DOHH2 (cell line): ENCODE results near the gene TAS2R40.

Experiments
- H3F3A ChIP-seq: fragments of 200-600 bp; sonication (generic), shearing (Covaris generic); 2 replicates; pipeline ENCODE4 v1.6.0; 2016; ENCODE audit warnings: antibody characterized with exemption, mild to moderate bottlenecking; ENCODE audit not compliant: control insufficient read depth, insufficient read depth
- H3K27ac ChIP-seq: fragments of 200-600 bp; sonication (generic); 2 replicates; pipeline ENCODE4 v1.5.1; 2014; ENCODE audit warnings: low read depth, mild to moderate bottlenecking, low read length, moderate library complexity
- H3K27me3 ChIP-seq: fragments of 200-600 bp; sonication (generic); 2 replicates; pipeline ENCODE4 v1.6.1; 2014; ENCODE audit warnings: mild to moderate bottlenecking, low read length, mixed read lengths; ENCODE audit not compliant: control insufficient read depth
- H3K36me3 ChIP-seq: fragments of 200-600 bp; sonication (generic); 2 replicates; pipeline ENCODE4 v1.6.1; 2014; ENCODE audit warnings: mild to moderate bottlenecking, low read length, moderate library complexity, mixed read lengths; ENCODE audit not compliant: control insufficient read depth
- H3K4me1 ChIP-seq: fragments of 200-600 bp; sonication (generic); 2 replicates; pipeline ENCODE4 v1.6.1; 2014; ENCODE audit warnings: mild to moderate bottlenecking, low read length, mixed read lengths; ENCODE audit not compliant: control insufficient read depth
- H3K4me2 ChIP-seq: fragments of 200-600 bp; sonication (generic); 2 replicates; pipeline ENCODE4 v1.6.0; 2014; ENCODE audit warnings: mild to moderate bottlenecking, low read length, moderate library complexity
- H3K4me3 ChIP-seq: fragments of 200-600 bp; sonication (generic); 2 replicates; pipeline ENCODE4 v1.5.1; 2014; ENCODE audit warnings: mild to moderate bottlenecking, low read length, mixed read lengths
- H3K79me2 ChIP-seq: fragments of 200-600 bp; sonication (generic); 2 replicates; pipeline ENCODE4 v1.6.1; 2014; ENCODE audit warnings: mild to moderate bottlenecking, low read length, mixed read lengths; ENCODE audit not compliant: control insufficient read depth
- H3K9me2 ChIP-seq: fragments of 200-600 bp; sonication (generic); replicated peaks from 2 replicates; pipeline ENCODE4 v1.6.1; 2014; ENCODE audit warnings: mild to moderate bottlenecking, low read length, mixed read lengths; ENCODE audit not compliant: control insufficient read depth
- H3K9me3 ChIP-seq: fragments of 200-600 bp; sonication (generic); 2 replicates; pipeline ENCODE4 v1.6.1; 2014; ENCODE audit warnings: antibody characterized with exemption, low read length, mixed read lengths; ENCODE audit not compliant: control insufficient read depth, insufficient read depth
- H4K20me1 ChIP-seq: fragments of 200-600 bp; sonication (generic); 2 replicates; pipeline ENCODE4 v1.6.0; 2014; ENCODE audit warnings: low read depth, mild to moderate bottlenecking, antibody characterized with exemption, low read length, moderate library complexity; ENCODE audit not compliant: control insufficient read depth, insufficient read depth
- EZH2phosphoT487 ChIP-seq: fragments of 200-600 bp; sonication (generic); IDR thresholded peaks from 2 replicates; pipeline ENCODE4 v1.6.1; 2017; ENCODE audit warnings: borderline replicate concordance, mild to moderate bottlenecking, antibody characterized with exemption, low read length, moderate library complexity, mixed read lengths
- TF ChIP-seq, protein P1 (sequence below): fragments of 200-600 bp; sonication (generic); IDR thresholded peaks from one replicate; pipeline ENCODE4 v1.5.1; 2014; ENCODE audit warnings: antibody characterized with exemption, mild to moderate bottlenecking, low read depth, low read length; ENCODE audit not compliant: poor library complexity, severe bottlenecking

TAS2R40 gene

DNA sequence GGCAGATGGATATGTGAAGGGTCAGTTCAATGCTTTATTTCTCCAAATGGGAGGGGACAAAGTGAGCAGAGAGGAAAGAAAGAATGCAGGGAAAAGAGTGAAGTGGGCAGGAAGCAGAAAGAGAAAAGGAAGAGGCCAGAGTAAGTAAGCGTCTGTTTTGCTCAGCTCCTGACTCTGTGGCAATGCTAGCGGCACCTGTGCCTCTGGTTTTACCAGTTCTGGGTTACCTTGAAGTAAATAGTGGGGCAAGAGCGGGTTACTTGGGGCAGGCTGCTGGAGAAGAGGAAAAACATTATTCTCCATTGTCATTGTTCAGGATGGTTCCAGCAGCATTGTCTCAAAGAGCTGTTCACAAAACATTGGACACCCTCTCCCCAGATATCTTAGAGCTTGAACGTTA, 1.9 kb downstream of the TAS2R40 start:
- TF ChIP-seq, protein P1, sequence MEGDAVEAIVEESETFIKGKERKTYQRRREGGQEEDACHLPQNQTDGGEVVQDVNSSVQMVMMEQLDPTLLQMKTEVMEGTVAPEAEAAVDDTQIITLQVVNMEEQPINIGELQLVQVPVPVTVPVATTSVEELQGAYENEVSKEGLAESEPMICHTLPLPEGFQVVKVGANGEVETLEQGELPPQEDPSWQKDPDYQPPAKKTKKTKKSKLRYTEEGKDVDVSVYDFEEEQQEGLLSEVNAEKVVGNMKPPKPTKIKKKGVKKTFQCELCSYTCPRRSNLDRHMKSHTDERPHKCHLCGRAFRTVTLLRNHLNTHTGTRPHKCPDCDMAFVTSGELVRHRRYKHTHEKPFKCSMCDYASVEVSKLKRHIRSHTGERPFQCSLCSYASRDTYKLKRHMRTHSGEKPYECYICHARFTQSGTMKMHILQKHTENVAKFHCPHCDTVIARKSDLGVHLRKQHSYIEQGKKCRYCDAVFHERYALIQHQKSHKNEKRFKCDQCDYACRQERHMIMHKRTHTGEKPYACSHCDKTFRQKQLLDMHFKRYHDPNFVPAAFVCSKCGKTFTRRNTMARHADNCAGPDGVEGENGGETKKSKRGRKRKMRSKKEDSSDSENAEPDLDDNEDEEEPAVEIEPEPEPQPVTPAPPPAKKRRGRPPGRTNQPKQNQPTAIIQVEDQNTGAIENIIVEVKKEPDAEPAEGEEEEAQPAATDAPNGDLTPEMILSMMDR = no peak
- no peak for TF ChIP-seq EZH2phosphoT487

DNA sequence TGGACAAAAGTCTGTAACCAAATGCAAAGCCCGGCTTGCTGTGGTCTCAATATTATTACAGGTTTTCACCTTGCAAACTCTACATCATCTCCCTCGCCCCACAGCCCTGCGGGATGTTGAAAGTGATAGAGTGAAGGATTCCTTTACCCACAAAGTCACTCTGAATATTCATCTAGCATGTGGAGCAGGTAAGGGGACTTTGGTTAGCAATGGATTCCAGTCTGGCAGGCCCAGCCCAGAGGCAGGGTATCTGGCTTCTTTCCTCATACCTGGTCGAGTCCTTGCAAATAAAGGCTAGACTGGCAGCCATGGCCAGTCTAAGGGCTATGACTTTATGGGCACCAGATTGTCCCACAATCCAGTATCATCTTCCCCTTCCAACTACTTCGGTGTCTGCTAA, 3.2 kb downstream of the TAS2R40 start:
- no peak overlapping the region for H3K4me2 ChIP-seq
- H3K4me3 ChIP-seq = no peak overlapping the region
- no peaks in the 10 kb centered on the region for H3K4me1 ChIP-seq
- H3K79me2 ChIP-seq = no peaks in the 10 kb centered on the region
- H3K9me3 ChIP-seq = no peaks in the 10 kb centered on the region
- H4K20me1 ChIP-seq = no peaks in the 10 kb centered on the region
- TF ChIP-seq, protein P1 = no peak
- TF ChIP-seq EZH2phosphoT487 = no peak
- no peaks in the 10 kb centered on the region for H3F3A ChIP-seq
- H3K9me2 ChIP-seq = no peaks in the 10 kb centered on the region
- H3K36me3 ChIP-seq = no peaks in the 10 kb centered on the region
- no peak overlapping the region for H3K27ac ChIP-seq
- H3K27me3 ChIP-seq = peaks cover 25% of the 10 kb centered on the region

More for the DNA sequence above, 1.9 kb downstream of the TAS2R40 start:
- Histone ChIP-seq H3K4me2 (no peak overlapping the region), H3K79me2 (no peaks in the 10 kb centered on the region), H3K27me3 (peaks cover 25% of the 10 kb centered on the region), H3K4me1 (no peaks in the 10 kb centered on the region), H3F3A (no peaks in the 10 kb centered on the region), H3K27ac (no peak overlapping the region), H3K9me3 (no peaks in the 10 kb centered on the region), H4K20me1 (no peaks in the 10 kb centered on the region), H3K4me3 (no peak overlapping the region), H3K9me2 (no peaks in the 10 kb centered on the region), H3K36me3 (no peaks in the 10 kb centered on the region)

GRCh38 chr7:143227806-143228205, 6.0 kb downstream of the TAS2R40 start:
- Histone ChIP-seq H3K36me3 (no peaks in the 10 kb centered on the region), H3K4me1 (no peaks in the 10 kb centered on the region), H3K4me2 (no peak overlapping the region), H3K4me3 (no peak overlapping the region), H3K79me2 (no peaks in the 10 kb centered on the region), H3F3A (no peaks in the 10 kb centered on the region), H3K9me2 (no peaks in the 10 kb centered on the region), H3K27ac (no peak overlapping the region), H3K27me3 (peaks cover 28% of the 10 kb centered on the region), H4K20me1 (no peaks in the 10 kb centered on the region), H3K9me3 (peaks cover 3% of the 10 kb centered on the region; the same call in 1 of the 2 replicates)
- TF ChIP-seq, protein P1 = no peak
- no peak for TF ChIP-seq EZH2phosphoT487
